H1 (cell line): ENCODE data around the gene PCNX3. TPM values are rescaled to one million over a fixed set of nuclear protein-coding genes. Genes with fewer than 3 reads are reported as not detected.

Experiments
- CTCF ChIA-PET: fragments of 300-600 bp; sonication (Branson Sonifier 250); formaldehyde crosslinking; loops from one replicate; lab custom pipeline; 2021; ENCODE audit not compliant: partially characterized antibody; lab: Charles Lee
- POLR2A ChIA-PET: fragments of 300-600 bp; sonication (Branson Sonifier 250); formaldehyde crosslinking; loops from one replicate; lab custom pipeline; 2021; ENCODE audit warnings: inconsistent platforms; ENCODE audit not compliant: partially characterized antibody; lab: Charles Lee
- DNase-seq, 2 experiments: peaks; one replicate each; pipeline versions ENCODE4 v3.0.0 to v3.0.0-alpha.2; 2010 to 2022; ENCODE audit warnings: low spot score in 2 of 2, low read depth in 1 of 2, mixed read lengths in 1 of 2
- FAIRE-seq: peaks from 2 replicates; lab custom pipeline; 2011; peaks lifted over from hg19 to GRCh38; lab: Jason Lieb, UNC
- H2AFZ ChIP-seq: 2 replicates; pipeline ENCODE4 v1.8.1; 2012; ENCODE audit warnings: low read length, inconsistent platforms
- H2AK5ac ChIP-seq: 2 replicates; pipeline ENCODE4 v1.6.1; 2013; ENCODE audit warnings: low read depth, low read length
- H2BK120ac ChIP-seq: replicated peaks from 2 replicates; pipeline ENCODE3; 2013; ENCODE audit warnings: low read depth, low read length, inconsistent platforms
- H2BK12ac ChIP-seq: 2 replicates; pipeline ENCODE4 v1.6.1; 2013; ENCODE audit warnings: low read depth, low read length
- H2BK15ac ChIP-seq: 2 replicates; pipeline ENCODE4 v1.6.1; 2013; ENCODE audit warnings: low read length
- H2BK20ac ChIP-seq: 2 replicates; pipeline ENCODE4 v1.6.1; 2013; ENCODE audit warnings: low read length
- H2BK5ac ChIP-seq: 2 replicates; pipeline ENCODE4 v1.6.1; 2013; ENCODE audit warnings: low read depth, low read length
- H3K14ac ChIP-seq: 2 replicates; pipeline ENCODE4 v1.6.1; 2013; ENCODE audit warnings: inconsistent platforms; ENCODE audit not compliant: insufficient read length
- H3K18ac ChIP-seq: 2 replicates; pipeline ENCODE4 v1.6.1; 2013; ENCODE audit warnings: low read length; ENCODE audit errors: extremely low read depth
- H3K23ac ChIP-seq: 2 replicates; pipeline ENCODE4 v1.6.1; 2013; ENCODE audit warnings: inconsistent platforms; ENCODE audit not compliant: insufficient read length
- H3K23me2 ChIP-seq: 2 replicates; pipeline ENCODE4 v1.6.1; 2013; ENCODE audit warnings: low read depth, low read length
- H3K27ac ChIP-seq: 2 replicates; pipeline ENCODE4 v1.6.1; 2011; ENCODE audit warnings: low read depth, low read length, inconsistent platforms
- H3K27me3 ChIP-seq, 4 experiments: replicated peaks in 1 of 4; 1 replicate in 1 of 4; 2 replicates in 3 of 4; pipeline versions ENCODE4 v1.6.1 to v1.8.1; 2011 to 2013; ENCODE audit warnings: low read length in 3 of 4, mild to moderate bottlenecking in 3 of 4, inconsistent platforms in 2 of 4, mixed read lengths in 2 of 4, moderate library complexity in 1 of 4; ENCODE audit not compliant: control insufficient read depth in 3 of 4, insufficient read depth in 3 of 4; ENCODE audit errors: extremely low read depth in 1 of 4
- H3K36me3 ChIP-seq, 4 experiments: 2 replicates each; pipeline versions ENCODE4 v1.6.1 to v1.8.1; 2011 to 2013; ENCODE audit warnings: mild to moderate bottlenecking in 4 of 4, low read length in 3 of 4, moderate library complexity in 2 of 4, control low read depth in 1 of 4, inconsistent platforms in 1 of 4; ENCODE audit not compliant: insufficient read depth in 4 of 4, control insufficient read depth in 2 of 4
- H3K4ac ChIP-seq: replicated peaks from 2 replicates; pipeline ENCODE3; 2013; ENCODE audit warnings: low read length, low read depth, mixed read lengths, inconsistent platforms; ENCODE audit not compliant: insufficient read length
- H3K4me1 ChIP-seq, 4 experiments: replicated peaks in 1 of 4; 1 replicate in 1 of 4; 2 replicates in 3 of 4; pipeline versions ENCODE4 v1.6.1 to v1.8.1; 2011 to 2013; ENCODE audit warnings: low read length in 3 of 4, inconsistent platforms in 2 of 4, mixed read lengths in 1 of 4; ENCODE audit not compliant: insufficient read depth in 4 of 4, control insufficient read depth in 3 of 4
- H3K4me2 ChIP-seq, 2 experiments: 2 replicates each; pipeline versions ENCODE4 v1.6.1 to v1.8.1; 2011 to 2013; ENCODE audit warnings: low read depth in 2 of 2, low read length in 2 of 2, control low read depth in 1 of 2, inconsistent platforms in 1 of 2, mild to moderate bottlenecking in 1 of 2; ENCODE audit not compliant: insufficient read depth in 1 of 2
- H3K4me3 ChIP-seq, 4 experiments: fragments of 200-600, 300-600 bp in 1 of 4; sonication (generic), shearing (Covaris generic), sonication (Bioruptor Twin) in 1 of 4; 2 replicates each; pipeline versions ENCODE4 v1.5.1 to v1.8.1; 2011 to 2016; ENCODE audit warnings: low read length in 4 of 4, low read depth in 3 of 4, control low read depth in 2 of 4, inconsistent platforms in 2 of 4, mild to moderate bottlenecking in 2 of 4, mixed read lengths in 1 of 4, moderate library complexity in 1 of 4; ENCODE audit not compliant: insufficient read depth in 2 of 4; ENCODE audit errors: extremely low read depth in 1 of 4
- H3K56ac ChIP-seq: replicated peaks from 2 replicates; pipeline ENCODE3; 2013; ENCODE audit warnings: low read depth, mild to moderate bottlenecking, mixed read lengths, low read length, inconsistent platforms; ENCODE audit not compliant: insufficient read length
- H3K79me1 ChIP-seq: 2 replicates; pipeline ENCODE4 v1.6.1; 2013; ENCODE audit warnings: low read depth, low read length, control low read depth
- H3K79me2 ChIP-seq, 2 experiments: 2 replicates each; pipeline versions ENCODE4 v1.6.1 to v1.8.1; 2012 to 2013; ENCODE audit warnings: low read length in 2 of 2, mild to moderate bottlenecking in 2 of 2, inconsistent platforms in 1 of 2; ENCODE audit not compliant: insufficient read depth in 2 of 2, control insufficient read depth in 1 of 2
- H3K9ac ChIP-seq, 4 experiments: replicated peaks in 1 of 4; 1 replicate in 1 of 4; 2 replicates in 3 of 4; pipeline versions ENCODE4 v1.6.1 to v1.8.1; 2011 to 2013; ENCODE audit warnings: low read depth in 3 of 4, low read length in 3 of 4, control low read depth in 2 of 4, mild to moderate bottlenecking in 2 of 4, moderate library complexity in 2 of 4, inconsistent platforms in 1 of 4; ENCODE audit errors: extremely low read depth in 1 of 4
- H3K9me3 ChIP-seq, 2 experiments: 2 replicates each; pipeline versions ENCODE4 v1.6.1 to v1.8.1; 2012 to 2013; ENCODE audit warnings: mild to moderate bottlenecking in 2 of 2, moderate library complexity in 2 of 2, control low read depth in 1 of 2, inconsistent platforms in 1 of 2, low read depth in 1 of 2, low read length in 1 of 2, mixed read lengths in 1 of 2; ENCODE audit not compliant: insufficient read depth in 2 of 2
- H4K20me1 ChIP-seq, 2 experiments: replicated peaks in 1 of 2; 2 replicates each; pipeline versions ENCODE3 to v1.8.1; 2011 to 2013; ENCODE audit warnings: inconsistent platforms in 2 of 2, low read length in 2 of 2, mild to moderate bottlenecking in 1 of 2; ENCODE audit not compliant: insufficient read depth in 2 of 2, control insufficient read depth in 1 of 2
- H4K5ac ChIP-seq: 2 replicates; pipeline ENCODE4 v1.6.1; 2013; ENCODE audit warnings: low read length, low read depth, mixed read lengths, inconsistent platforms; ENCODE audit not compliant: insufficient read length
- H4K8ac ChIP-seq: 2 replicates; pipeline ENCODE4 v1.8.0; 2013; ENCODE audit warnings: mild to moderate bottlenecking, moderate library complexity, low read length, inconsistent platforms; ENCODE audit not compliant: insufficient read depth; ENCODE audit errors: extremely low read depth
- H4K91ac ChIP-seq: replicated peaks from 2 replicates; pipeline ENCODE3; 2013; ENCODE audit warnings: low read length, mixed read lengths, inconsistent platforms; ENCODE audit not compliant: insufficient read length
- ASH2L ChIP-seq: fragments of 200-600, 300-600 bp; sonication (generic); IDR thresholded peaks from one replicate; pipeline ENCODE4 v1.7.1; 2017; ENCODE audit warnings: low read length
- CTBP2 ChIP-seq: IDR thresholded peaks from 2 replicates; pipeline ENCODE4 v1.7.0; 2011; ENCODE audit warnings: borderline replicate concordance, mild to moderate bottlenecking, moderate library complexity, mixed read lengths, low read length; ENCODE audit not compliant: insufficient read depth, insufficient read length
- FOSL1 ChIP-seq: IDR thresholded peaks from 2 replicates; pipeline ENCODE4 v1.6.1; 2011; ENCODE audit warnings: mild to moderate bottlenecking, low read depth, low read length, moderate library complexity; ENCODE audit not compliant: insufficient read depth
- KDM4A ChIP-seq: IDR thresholded peaks from one replicate; pipeline ENCODE4 v1.7.1; 2012; ENCODE audit warnings: low read depth, mild to moderate bottlenecking, moderate library complexity, low read length, inconsistent platforms; ENCODE audit not compliant: severe bottlenecking
- POLR2AphosphoS5 ChIP-seq: IDR thresholded peaks from 2 replicates; pipeline ENCODE4 v1.6.1; 2011; ENCODE audit warnings: low read depth, low read length
- SIX5 ChIP-seq: IDR thresholded peaks from 2 replicates; pipeline ENCODE4 v1.6.1; 2011; ENCODE audit warnings: mild to moderate bottlenecking, low read depth, low read length
- SP4 ChIP-seq: IDR thresholded peaks from 2 replicates; pipeline ENCODE4 v1.6.1; 2012; ENCODE audit warnings: low read length, inconsistent platforms
- TEAD4 ChIP-seq: IDR thresholded peaks from 2 replicates; pipeline ENCODE4 v1.6.1; 2012; ENCODE audit warnings: low read depth, low read length, inconsistent platforms, mixed read lengths
- WGBS, 2 experiments: shearing (Covaris generic) in 1 of 2; methylation state at CpG; one replicate each; pipeline versions ENCODE4 v1.1.6 to v1.1.7; 2013 to 2015; ENCODE audit warnings: low lambda C conversion rate in 2 of 2, mixed read lengths in 2 of 2, inconsistent platforms in 1 of 2, low coverage in 1 of 2, missing lambda C conversion rate in 1 of 2; ENCODE audit not compliant: insufficient replicate concordance in 2 of 2, insufficient coverage in 1 of 2, insufficient read length in 1 of 2; ENCODE audit errors: extremely low coverage in 1 of 2, missing lambda C conversion rate in 1 of 2; 5-methylcytosine and 5-hydroxymethylcytosine counted together
- polyA plus RNA-seq, 7 experiments: library from polyadenylated mRNA; depleted of rRNA in 3 of 7; stranded (reverse) in 5 of 7; unstranded in 2 of 7; fragments of >200 nt in 5 of 7; fragments of 200-250 nt in 2 of 7; gene quantifications; 1 replicate in 5 of 7; 2 replicates in 1 of 7; 4 replicates in 1 of 7; pipeline versions ENCODE4 v1.2.1 to v1.2.3, GENCODE V29; 2011 to 2013; ENCODE audit warnings: missing spikeins in 2 of 7, mixed read lengths in 2 of 7
- total RNA-seq: library from RNA; stranded (reverse); fragmentation: NEBNext Ultra II Directional; extraction: Animal tissue kit (Norgen Biotek cat#: 25700); gene quantifications from 2 replicates; pipeline ENCODE4 v1.2.1, GENCODE V29; 2021

Gene PCNX3
- total and polyA plus RNA-seq, 2 of the 8 experiments (the other 6 are each of a cell fraction or from before 2014, with no cell fraction given) = 27.2 to 38.8 TPM

- no peaks in the 10 kb centered on the region for H3K36me3 ChIP-seq
- WGBS, 2 experiments = 83% methylated on average over 3 of the region's 3 CpGs; no CpG with 5 or more reads in 1 of the 2 experiments
- TF ChIP-seq SP4 (no peak), FOSL1 (no peak), POLR2AphosphoS5 (no peak), SIX5 (no peak), ASH2L (no peak), KDM4A (no peak), CTBP2 (no peak), TEAD4 (no peak)
Measured at GRCh38 chr11:65581928-65582327, 33.6 kb upstream of the PCNX3 start.

More at GRCh38 chr11:65581928-65582327, 33.6 kb upstream of the PCNX3 start:
- Histone ChIP-seq H2BK20ac (no peak overlapping the region), H3K4me3 (no peak overlapping the region), H3K4ac (no peak overlapping the region), H3K9ac (no peak overlapping the region), H4K20me1 (peaks cover 0 to 2% of the 10 kb centered on the region in 2 experiments), H3K18ac (no peak overlapping the region), H2BK5ac (no peak overlapping the region), H4K8ac (no peak overlapping the region; the same call in 1 of the 2 replicates), H2AFZ (no peak overlapping the region), H3K56ac (no peak overlapping the region), H3K79me1 (no peaks in the 10 kb centered on the region), H2BK15ac (no peak overlapping the region), H4K91ac (no peak overlapping the region), H3K23me2 (peaks cover 3% of the 10 kb centered on the region; the same call in 1 of the 2 replicates), H3K23ac (no peak overlapping the region), H3K4me1 (peaks cover 0 to 12% (median 4%) of the 10 kb centered on the region in 4 experiments; a peak in 5 of 7 replicates), H4K5ac (no peak overlapping the region), H2BK12ac (no peak overlapping the region), H3K4me2 (no peak overlapping the region), H3K14ac (no peak overlapping the region), H2BK120ac (no peak overlapping the region), H3K79me2 (no peaks in the 10 kb centered on the region), H3K9me3 (no peaks in the 10 kb centered on the region), H3K27ac (no peak overlapping the region), H2AK5ac (no peak overlapping the region), H3K27me3 (peaks cover 20 to 60% (median 46%) of the 10 kb centered on the region in 4 experiments; a peak in 6 of 7 replicates)
- ChIA-PET POLR2A (interaction anchor here (1.1 to 2.1 kb wide), 2 partner anchors 18 to 21 kb away, joined by 4 to 5 read pairs; no protein-coding TSS in a partner anchor), CTCF (interaction anchor here (1.0 to 14.5 kb wide), 4 partner anchors 7 to 21 kb away, joined by 3 to 162 read pairs (median 74); partner anchors contain the start of genes FAM89B, KCNK7 and ZNRD2)
- FAIRE-seq = no peak
- DNase-seq = no peak
